ENCODE data around the gene NUDT6. TPM values are rescaled to one million over a fixed set of nuclear protein-coding genes. Genes with fewer than 3 reads are reported as not detected.
"Not testable (repeated sequence)": the region's sequence is repeated elsewhere in the genome, so short reads cannot be mapped to it uniquely, and the experiment has no call there.

NUDT6 gene, protein sequence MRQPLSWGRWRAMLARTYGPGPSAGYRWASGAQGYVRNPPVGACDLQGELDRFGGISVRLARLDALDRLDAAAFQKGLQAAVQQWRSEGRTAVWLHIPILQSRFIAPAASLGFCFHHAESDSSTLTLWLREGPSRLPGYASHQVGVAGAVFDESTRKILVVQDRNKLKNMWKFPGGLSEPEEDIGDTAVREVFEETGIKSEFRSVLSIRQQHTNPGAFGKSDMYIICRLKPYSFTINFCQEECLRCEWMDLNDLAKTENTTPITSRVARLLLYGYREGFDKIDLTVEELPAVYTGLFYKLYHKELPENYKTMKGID
- 5.8 and 6.9 TPM in 2 replicates for total RNA-seq

DNA sequence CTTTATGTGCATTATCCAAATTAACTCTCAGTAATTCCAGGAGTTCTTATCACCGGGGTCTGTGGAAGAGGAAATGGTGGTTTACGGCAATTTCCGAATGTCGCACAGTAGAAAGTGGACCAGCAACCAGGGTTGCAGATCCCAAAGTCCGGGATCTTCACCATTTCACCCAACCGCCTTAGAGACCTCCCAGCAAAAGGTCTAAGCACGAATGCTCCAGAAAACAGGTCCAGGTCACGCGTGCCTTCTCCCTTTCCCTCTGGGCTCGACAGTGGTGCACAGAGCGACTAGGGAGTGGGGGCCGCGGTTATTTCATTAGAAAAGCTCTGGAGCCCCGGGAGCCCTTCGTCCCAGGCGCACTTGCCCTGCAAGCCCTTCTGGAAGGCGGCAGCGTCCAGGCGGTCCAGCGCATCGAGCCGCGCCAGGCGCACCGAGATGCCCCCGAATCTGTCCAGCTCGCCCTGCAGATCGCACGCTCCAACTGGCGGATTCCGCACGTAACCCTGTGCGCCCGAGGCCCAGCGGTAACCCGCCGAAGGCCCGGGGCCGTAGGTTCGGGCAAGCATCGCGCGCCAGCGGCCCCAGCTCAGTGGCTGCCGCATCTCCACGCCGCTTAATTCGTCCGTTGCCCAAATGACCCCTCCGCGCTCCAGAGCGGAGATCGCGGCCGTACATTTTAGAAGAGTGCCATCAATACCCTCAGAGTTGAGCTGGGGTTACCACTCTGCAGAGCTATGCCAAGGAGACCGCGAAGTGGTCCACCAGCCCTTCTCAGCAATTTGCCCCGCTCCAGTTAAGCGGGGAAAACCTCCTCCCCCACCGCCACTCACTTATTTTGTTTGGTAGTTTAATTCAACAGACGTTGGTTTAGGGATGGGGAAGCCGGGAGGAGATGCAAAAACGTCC lies at the start of gene NUDT6:
TSS of gene NUDT6 (minus strand) at position 627 of the 906 bp plus-strand sequence. CDS start at position 602, 25 bp downstream.
- DNase-seq (ENCODE audit: extremely low read depth, low read depth, low spot score) = no peak

DNA sequence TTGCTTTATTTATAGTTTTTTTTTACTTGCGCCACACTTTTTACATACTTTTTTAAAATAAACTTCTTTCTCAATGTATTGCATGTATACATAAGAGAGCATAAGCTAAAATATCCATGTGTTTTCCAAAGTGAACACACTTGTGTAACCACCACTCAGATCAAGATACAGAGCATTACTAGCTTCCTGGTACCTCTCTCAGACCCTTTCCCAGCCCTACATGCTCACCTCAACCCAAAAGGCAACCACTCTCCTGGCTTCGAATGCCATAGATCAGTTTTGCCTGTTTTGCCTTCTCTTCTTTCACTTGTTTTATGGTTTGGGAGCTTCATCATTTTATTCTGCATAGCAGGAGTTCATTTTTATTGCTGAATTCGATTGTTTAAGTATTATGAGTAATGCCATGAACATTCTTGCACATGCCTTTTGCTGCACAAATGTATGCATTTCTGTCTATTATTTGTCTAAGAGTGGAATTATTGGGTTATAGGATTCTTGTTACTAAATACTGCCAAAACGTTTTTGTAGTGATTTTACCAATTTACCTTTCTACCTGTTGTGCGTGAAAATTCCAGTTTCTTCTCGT lies 45.9 kb upstream of the NUDT6 start:
- no peak for DNase-seq (ENCODE audit: extremely low read depth, low read depth, low spot score)

DNA sequence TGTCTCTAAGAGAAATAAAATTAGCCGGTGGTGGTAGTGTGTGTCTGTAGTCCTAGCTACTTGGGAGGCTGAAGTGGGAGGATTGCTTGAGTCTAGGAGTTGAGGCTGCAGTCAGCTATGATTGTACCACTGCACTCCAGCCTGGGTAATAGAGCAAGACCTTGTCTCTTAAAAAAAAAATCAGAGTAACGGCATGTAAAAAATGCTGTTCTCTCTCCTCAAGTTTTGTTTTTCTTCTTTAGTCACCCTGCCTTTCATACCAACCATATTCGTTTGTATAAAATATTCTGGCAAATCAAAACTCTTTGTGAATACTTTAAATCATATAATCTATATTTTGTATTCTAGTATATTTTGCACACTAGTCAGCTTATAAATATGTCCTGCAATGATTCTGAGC lies 44.8 kb upstream of the NUDT6 start:
- no peak for DNase-seq (ENCODE audit: extremely low read depth, low read depth, low spot score)

DNA sequence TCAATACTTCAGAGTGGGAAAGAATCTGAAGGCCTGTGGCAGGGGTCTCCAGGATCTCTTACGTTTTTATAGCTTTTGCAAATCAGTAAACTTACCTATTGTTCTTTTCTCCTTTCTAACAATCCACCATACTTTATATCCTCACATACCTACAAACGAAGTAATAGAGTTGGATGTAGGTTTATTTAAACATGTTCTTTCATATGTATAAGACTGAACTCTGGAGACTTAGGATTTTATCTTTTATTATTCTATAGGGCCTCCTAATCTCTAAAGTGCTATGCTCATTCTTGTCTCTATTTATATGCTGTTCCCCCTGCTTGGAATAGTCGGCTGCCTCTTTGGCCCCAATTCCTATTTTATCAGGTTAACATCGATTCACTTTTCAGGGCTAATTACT lies 43.8 kb upstream of the NUDT6 start:
- DNase-seq (ENCODE audit: extremely low read depth, low read depth, low spot score) = no peak

DNA sequence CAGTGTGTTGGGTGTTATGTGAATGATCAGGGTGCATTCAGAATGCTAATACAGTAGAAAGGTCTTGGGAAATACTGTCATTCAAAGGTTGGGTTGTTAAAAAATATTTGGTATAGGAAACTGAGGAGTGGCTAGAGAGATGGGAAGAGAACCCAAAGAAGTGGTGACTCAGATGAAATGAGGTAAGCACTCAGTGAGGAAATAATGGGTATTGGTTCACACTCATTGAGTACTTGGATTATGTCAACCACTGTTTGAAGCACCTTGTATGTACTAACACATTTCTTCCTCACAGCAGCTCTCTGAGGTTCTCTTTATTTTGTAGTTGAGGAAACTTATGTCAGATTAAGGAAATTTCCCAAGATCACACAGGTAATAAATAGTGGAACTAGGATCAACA lies 40.8 kb upstream of the NUDT6 start:
- DNase-seq (ENCODE audit: extremely low read depth, low read depth, low spot score) = no peak

DNA sequence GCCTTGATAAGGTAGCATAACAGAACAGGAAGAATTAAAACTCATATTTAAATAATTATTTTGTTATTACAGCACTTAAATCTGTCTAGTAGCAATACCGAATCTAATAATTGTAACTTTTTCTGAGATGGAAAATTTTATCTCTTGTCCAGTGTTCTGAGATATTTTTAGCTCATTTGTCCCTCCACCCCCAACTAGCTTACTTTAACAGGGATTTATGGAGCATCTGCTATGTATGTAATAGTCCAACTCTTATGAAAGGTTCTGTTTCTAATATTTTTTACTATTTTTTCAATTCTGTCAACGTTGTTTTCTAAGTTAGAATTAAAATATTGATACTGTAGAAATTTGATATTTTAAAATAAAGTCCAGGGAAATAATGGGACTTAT lies 38.2 kb upstream of the NUDT6 start:
- no peak for DNase-seq (ENCODE audit: extremely low read depth, low read depth, low spot score)

DNA sequence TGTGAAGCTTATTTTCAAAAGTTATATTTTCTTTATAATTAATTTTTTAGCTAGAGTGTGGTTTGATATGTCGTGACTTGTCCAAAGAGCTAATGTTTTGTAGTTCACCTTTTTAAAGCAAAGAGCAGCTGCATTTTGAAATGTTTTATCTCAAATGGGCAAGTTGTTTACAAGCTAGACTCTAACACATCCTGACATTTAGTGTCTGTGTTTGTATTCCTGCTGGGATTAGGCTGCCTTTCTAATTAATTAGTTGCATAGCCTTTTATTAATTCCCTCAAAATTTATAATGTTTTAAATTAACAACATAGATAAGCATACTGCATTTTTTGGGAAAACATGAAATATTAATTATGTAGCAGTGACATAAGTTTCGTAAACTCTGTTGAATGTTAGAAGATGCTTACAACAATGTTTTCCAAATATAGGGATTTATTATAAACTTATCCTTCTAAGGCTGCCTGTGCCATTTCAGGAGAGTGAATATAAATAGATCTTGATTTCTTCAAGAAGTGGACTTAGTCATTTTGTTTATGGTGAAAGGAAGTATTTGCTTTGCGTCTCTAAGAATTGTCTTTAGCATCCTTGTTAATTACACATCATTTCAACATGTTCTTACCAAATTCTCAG lies 37.7 kb upstream of the NUDT6 start:
- no peak for DNase-seq (ENCODE audit: extremely low read depth, low read depth, low spot score)

DNA sequence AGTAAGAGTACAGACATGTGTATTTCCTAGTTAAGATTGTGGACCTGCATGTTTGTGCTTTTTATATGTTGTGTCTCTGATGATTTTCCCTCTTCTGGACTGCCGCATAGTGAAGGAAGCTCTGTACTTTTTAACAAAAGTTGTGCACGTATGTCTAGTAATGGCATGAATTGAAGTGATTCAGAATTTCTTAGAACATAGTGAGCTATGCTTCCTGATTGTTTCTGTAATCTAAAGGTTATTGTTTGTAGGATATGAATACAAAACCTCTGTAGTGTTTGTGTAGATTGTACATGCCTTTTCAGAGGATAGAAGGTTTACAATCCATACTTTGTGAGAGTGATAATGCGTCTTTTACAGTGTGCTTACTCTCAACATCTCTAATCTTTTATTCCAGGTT lies 37.0 kb upstream of the NUDT6 start:
- no peak for DNase-seq (ENCODE audit: extremely low read depth, low read depth, low spot score)

DNA sequence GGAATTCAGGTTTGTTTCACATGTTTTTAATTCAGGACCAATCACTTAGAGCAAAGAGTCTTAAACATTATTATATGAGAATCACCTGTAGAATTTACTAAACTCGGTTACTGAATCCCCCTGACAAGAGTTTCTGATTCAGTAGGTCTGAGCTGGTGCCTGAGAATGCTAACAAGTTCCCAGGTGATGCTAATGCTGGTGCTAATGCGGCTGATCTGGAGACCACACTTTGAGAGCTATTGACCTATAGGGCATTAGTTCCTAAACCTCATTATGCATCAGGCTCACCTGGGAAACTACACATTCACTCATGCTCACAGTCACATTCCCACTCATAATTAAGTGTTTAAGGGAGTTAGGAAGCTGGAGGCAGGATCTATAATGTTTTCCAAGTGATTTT lies 36.1 kb upstream of the NUDT6 start:
- DNase-seq (ENCODE audit: extremely low read depth, low read depth, low spot score) = no peak

DNA sequence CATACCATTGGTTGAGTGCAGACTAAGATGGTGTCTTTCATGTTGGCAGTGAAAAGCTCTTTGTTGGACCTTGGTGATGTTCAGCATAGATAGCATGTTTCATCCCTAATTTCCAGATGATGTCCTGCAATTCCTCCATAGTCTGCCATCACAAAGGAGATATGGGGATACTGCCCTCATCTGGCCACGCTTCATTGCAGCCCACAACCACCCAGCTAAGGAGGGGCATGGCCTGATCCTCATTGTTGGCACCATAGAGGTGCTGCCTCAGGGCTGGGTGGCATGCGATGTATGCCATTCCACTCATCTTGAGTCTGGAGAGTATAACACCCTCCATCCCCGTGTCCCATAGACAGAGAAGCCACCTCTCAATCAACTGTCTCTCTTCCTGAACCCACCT lies 31.5 kb upstream of the NUDT6 start:
- no peak for DNase-seq (ENCODE audit: extremely low read depth, low read depth, low spot score)

DNA sequence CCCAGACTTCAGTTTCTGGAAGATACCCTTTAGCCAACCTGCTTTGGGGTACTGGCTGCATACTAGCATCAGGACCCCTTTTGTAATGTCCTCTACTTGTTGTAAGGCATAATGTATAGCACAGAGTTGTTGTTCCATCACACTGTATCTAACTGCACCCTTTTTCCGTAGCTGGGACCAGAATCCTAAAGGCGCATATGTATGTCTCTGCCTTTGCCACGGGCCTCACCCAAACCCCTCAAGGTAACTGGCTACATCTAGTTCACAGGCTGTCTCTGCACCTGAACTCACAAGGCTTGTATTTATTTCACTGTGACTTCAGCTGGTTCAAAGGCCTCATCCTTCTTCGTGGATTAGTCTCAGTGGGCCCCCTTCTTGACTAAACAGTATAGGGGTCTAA lies 29.6 kb upstream of the NUDT6 start:
- DNase-seq (ENCODE audit: extremely low read depth, low read depth, low spot score) = no peak

DNA sequence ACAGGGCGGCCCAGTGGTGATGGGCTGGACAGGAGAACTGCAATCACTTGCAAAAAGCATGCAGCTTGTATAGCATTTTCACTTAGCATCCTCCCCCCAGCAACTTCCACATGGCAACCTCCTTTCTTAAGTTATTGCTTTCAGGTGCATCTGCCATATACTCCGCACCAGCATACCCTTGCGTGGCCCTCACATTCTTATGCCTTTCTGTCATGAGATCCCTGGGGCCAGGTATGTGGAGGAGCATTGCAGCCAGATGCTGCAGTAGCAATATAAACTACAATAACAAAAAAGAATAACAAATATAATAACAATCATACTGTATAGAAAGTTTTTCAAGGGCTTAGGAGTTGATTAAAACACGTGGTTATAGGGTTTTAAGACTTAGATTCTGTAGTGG lies 26.3 kb upstream of the NUDT6 start:
- DNase-seq (ENCODE audit: extremely low read depth, low read depth, low spot score) = no peak

DNA sequence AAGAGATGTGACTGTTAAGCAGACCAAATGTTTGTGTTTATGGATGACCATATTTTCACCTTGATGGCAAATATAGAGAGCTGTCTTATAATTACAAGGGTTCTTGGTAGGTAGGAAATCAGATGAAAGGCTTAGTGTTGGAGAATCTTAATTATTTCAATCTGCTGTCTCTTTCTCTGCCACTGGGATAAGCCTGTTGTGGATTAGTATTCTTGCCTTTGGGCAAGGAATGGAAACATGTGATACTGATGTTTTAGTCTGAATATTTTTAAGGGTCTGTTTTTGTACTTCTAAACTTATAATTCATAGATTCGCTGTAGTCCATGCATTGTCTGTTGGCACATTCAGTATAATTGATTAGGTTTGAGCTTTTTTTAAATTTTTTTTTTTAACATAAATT lies 23.7 kb upstream of the NUDT6 start:
- no peak for DNase-seq (ENCODE audit: extremely low read depth, low read depth, low spot score)

DNA sequence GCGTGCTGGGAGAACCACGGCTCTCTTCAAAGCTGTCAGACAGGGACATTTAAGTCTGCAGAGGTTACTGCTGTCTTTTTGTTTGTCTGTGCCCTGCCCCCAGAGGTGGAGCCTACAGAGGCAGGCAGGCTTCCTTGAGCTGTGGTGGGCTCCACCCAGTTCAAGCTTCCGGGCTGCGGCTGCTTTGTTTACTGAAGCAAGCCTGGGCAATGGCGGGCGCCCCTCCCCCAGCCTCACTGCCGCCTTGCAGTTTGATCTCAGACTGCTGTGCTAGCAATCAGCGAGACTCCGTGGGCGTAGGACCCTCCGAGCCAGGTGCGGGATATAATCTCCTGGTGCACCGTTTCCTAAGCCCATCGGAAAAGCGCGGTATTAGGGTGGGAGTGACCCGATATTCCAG lies 22.7 kb upstream of the NUDT6 start:
- not testable (repeated sequence) for DNase-seq (ENCODE audit: extremely low read depth, low read depth, low spot score)

DNA sequence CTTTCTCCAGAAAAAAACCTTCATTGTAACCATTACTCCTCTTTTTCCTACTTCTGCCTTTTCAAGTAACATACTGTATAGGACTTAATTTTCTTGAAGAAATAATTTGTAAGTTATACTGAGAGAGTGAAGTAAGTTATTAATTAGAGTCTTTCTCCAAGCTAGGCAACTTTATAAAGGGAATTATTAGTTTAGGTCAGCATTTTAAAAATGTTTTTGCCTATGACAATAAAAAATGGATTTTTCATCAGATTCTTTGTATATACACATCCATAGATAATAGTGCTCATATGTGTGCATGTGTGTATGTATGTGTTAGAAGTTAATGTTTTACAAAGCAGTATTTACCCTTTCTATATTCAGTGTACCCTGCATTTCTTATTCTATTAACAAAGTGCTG lies 10.4 kb upstream of the NUDT6 start:
- no peak for DNase-seq (ENCODE audit: extremely low read depth, low read depth, low spot score)

DNA sequence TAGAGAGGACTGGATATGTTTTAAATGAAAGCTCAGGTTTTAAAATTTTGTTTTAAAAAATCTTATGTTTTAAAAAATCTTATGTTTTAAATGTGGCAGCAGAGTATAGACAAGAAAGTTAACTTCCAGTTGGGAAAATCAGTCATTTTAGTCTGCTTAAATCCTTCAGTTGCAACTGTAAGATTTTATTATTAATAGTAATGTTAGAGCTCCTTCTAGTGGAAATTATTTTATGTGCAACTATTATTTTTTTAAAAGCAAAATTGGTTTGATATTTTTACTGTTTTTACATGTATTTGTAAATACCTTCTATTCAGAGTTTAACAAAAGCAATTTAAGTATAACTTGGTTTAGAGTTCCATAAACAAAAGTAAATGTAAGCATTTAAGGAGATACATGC lies 8.5 kb upstream of the NUDT6 start:
- DNase-seq (ENCODE audit: extremely low read depth, low read depth, low spot score) = no peak

DNA sequence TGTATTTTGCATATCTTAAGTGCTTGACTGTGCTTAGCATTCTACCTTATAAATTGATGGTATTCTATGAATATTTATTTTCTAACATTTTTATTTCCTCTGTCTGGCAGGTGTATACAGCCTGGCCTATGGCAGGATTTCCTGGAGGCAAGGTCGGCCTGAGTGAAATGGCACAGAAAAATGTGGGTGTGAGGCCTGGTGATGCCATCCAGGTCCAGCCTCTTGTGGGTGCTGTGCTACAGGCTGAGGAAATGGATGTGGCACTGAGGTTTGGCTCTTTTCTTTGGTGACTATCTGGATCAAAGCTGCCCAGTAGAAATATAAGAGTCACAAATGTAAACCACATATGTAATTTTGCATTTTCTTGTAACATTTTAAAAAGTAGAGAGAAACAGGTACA lies 6.5 kb upstream of the NUDT6 start:
- DNase-seq (ENCODE audit: extremely low read depth, low read depth, low spot score) = no peak

DNA sequence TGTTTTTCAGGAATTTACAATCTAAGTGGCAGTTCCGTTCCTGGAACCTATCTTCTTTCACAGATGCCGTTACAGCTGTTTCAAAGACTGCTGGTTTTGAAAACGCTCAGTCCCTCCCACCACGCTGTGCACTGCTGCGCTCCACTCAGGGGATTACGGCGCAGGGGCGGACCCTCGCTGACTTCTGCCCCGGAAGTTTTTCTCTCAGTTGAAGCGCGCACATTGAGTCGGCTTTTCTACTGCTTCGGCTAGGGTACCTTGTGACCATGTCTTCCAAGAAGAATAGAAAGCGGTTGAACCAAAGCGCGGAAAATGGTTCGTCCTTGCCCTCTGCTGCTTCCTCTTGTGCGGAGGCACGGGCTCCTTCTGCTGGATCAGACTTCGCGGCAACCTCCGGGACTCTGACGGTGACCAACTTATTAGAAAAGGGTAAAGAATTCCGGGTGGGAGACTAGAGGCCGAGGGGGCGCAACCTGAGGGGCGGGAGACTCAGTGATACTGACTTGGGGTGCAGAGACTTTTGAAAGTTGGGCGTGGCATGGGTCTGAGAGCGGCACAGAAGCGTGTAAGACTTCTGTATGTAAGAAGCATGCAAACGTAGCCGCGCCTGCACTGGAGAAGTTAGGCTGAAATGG lies 597 bp upstream of the NUDT6 start:
- no peak for DNase-seq (ENCODE audit: extremely low read depth, low read depth, low spot score)

DNA sequence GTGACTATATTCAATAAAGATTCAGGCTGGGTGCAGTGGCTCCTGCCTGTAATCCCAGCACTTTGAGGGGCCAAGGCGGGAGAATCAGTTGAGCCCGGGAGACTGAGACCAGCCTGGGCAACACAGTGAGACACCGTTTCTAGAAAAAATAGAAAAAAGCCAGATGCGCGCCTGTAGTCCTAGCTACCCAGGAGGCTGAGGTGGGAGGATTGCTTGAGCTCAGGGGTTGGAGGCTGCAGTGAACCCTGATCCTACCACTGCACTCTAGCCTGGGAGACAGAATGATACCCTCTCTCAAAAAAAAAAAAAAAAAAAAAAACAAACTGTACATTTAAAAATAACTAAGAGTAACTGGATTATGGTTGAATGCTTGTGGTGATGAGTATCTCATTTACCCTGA lies 1.1 kb downstream of the NUDT6 start:
- DNase-seq (ENCODE audit: extremely low read depth, low read depth, low spot score) = no peak

DNA sequence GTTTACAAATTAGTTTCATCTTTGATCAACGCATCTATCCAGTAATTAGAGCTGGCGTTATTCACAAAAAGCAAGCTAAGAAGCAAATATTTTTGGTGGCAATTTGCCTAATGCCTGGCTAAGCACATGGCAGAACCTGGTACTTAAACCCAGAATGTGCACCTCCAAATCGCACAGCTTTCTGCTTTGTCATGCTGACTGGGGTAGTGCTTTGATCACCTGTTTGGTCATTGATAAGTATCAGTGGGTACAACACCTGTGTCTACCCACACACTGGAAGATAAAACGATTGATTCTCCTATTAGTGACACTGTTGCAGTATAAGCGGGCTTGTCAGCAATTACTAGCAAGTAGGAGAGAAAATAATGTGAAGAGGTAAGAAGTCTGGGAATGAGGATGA lies 1.9 kb downstream of the NUDT6 start:
- DNase-seq (ENCODE audit: extremely low read depth, low read depth, low spot score) = no peak

DNA sequence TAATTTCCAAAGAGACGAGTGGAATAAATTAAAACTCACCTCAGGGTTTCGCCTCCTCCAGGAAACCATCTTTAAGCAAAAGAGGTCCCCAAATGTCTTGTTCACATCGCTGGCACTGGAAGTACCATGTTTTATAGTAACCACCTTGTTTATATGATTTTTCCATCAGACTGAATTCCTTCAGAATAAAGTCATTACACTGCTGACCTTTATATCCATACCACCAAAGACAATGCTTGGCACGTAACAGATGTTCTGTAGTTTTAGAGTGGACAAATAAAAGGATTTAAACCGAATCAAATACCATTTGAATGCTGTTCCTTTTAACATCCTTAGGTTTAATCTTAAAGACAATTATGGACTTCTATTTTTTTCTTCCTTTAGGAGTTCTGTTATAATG lies 4.7 kb downstream of the NUDT6 start:
- DNase-seq (ENCODE audit: extremely low read depth, low read depth, low spot score) = no peak
